C4-2B (cell line): ENCODE results near the gene ULK3.
A peak's percentile ranks its signal among the peaks of the same experiment; 100 is the strongest.

Experiments used
- H3K27ac ChIP-seq: fragments of 450-650 bp; 2 replicates; pipeline ENCODE4 v1.5.1; 2017
- ZFX ChIP-seq: fragments of 450-650 bp; IDR thresholded peaks from 2 replicates; pipeline ENCODE4 v1.6.1; 2017
- TF ChIP-seq, protein P1 (sequence below): fragments of 450-650 bp; conservative IDR thresholded peaks from 2 replicates; pipeline ENCODE4 v1.5.1; 2017; ENCODE audit warnings: mild to moderate bottlenecking

Gene ULK3

DNA sequence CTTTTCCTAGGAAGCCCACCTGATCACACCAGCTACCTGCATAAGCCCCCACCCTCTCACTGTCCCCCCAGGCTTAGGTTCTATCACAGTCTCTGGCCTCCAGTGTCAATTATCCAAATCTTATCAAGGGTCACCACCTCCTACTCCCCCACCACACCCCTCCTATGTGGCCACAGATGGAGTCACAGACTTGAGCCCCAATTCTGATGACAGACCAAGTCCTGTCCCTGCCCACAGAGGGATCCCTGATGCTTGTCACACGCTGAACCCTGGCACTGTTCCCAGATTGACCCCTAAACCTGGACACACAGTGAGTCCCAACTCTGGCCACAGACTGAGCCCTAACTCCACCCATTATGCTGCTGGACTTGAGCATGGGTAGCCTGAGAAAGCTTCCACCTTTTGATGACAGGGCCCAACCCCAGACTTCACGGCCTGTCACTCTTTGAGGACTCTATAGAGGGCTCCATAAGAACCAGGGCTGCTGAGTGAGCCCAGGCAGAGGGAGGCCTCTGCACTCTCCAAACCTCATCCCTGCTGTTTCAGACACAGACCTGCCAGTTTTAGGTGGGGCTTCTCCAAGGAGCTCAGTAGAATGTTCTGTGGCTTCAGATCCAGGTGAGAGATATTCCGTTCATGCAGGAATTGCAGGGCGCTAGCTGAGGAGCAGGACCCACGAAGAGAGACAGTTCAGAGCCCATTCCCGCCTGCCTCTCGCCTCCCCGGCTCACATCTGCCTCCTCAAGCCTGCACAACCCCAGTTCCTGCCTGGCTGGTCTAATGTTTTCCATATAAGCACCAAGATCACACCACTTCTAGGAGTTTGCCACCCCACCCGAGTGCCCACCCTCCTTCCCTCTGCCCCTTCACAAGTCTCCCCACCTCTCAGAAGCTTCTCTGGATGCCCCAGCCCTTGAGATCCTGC lies 1.8 kb downstream of the ULK3 start:
- H3K27ac ChIP-seq: peak overlapping the region; percentile 97
- TF ChIP-seq, protein P1, sequence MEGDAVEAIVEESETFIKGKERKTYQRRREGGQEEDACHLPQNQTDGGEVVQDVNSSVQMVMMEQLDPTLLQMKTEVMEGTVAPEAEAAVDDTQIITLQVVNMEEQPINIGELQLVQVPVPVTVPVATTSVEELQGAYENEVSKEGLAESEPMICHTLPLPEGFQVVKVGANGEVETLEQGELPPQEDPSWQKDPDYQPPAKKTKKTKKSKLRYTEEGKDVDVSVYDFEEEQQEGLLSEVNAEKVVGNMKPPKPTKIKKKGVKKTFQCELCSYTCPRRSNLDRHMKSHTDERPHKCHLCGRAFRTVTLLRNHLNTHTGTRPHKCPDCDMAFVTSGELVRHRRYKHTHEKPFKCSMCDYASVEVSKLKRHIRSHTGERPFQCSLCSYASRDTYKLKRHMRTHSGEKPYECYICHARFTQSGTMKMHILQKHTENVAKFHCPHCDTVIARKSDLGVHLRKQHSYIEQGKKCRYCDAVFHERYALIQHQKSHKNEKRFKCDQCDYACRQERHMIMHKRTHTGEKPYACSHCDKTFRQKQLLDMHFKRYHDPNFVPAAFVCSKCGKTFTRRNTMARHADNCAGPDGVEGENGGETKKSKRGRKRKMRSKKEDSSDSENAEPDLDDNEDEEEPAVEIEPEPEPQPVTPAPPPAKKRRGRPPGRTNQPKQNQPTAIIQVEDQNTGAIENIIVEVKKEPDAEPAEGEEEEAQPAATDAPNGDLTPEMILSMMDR: no peak
- TF ChIP-seq ZFX: no peak

DNA sequence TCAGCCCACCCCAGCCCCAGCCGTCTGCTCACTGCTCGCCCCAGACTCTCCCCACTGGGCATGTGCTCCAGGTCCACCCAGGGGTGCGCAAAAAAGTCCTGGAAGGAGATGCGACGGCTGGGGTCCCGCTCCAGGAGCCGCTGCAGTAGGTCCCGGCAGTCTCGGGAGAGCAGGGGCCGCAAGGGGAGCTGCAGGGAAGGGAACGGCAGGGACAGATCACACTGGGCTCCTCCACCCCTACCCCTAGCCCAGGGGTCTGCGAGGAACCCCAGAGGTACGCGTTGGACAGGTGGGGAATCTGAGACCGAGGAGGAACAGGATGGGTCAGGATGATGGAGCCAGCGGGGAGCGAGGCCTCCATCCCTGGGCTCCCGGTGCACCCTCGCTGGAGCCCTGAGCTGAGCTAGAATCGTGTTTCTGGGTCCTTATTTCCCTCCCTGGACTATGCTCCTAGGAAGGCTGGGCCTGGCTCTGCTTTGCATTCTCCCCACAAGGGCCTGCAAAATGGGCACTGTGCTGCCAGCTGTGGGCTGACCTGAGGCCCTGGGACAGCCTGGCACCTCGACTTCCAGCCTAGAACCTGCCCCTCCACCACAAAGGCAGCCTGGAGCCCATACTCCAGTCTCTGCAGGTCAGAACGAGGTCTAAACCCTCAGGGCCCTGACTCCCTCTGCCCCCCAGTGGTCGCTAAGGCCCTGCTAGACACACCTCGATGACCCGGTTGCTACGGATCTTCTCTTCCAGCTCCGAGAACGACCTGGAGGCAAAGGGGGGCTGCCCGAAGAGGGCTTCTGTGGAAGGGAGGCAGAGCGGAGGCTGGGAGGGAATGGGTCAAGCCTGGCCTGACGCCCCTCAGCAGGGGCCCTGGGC lies 3.2 kb downstream of the ULK3 start:
- TF ChIP-seq, protein P1: 0 out of 2 replicates have a peak, but pooled peaks have one; percentile 7
- TF ChIP-seq ZFX: no peak
- H3K27ac ChIP-seq: no peak overlapping the region

DNA sequence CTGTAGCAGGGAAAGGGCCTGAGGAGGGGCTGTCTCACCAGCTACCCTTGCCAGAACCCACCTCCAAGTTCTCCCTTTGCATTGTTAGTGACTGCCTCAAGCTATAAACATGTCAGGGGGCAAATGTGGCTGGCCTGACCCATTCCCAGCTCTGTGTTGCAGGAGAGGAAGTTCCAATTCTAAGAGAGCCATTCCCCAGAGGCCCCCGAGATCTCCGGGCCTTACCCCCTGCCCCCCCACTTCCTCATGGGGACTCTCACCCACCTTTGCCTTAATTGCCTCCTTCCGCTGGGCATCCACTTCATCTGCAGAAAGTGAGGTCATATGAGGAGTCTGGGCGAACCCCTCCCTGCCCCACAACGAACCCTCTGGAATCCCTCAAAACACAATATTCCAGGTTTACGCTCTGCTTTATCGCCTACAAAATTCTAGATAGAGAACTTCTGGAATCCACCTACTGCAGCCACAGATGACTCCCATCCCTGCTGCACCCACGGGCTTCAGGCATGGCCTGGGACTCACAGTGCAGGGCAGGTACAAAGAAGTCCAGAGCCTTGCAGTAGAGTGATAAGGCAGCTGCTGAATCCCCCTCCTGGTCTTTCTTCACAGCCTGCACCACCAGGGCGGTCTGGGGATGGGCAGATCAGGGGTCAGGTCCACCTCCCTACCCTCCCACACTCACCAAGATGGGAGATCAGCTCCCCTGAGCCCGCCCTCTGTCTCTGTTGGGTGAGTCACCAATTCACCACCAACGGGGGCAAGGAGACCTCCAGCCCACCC lies 4.0 kb downstream of the ULK3 start:
- TF ChIP-seq, protein P1: no peak
- TF ChIP-seq ZFX: no peak

DNA sequence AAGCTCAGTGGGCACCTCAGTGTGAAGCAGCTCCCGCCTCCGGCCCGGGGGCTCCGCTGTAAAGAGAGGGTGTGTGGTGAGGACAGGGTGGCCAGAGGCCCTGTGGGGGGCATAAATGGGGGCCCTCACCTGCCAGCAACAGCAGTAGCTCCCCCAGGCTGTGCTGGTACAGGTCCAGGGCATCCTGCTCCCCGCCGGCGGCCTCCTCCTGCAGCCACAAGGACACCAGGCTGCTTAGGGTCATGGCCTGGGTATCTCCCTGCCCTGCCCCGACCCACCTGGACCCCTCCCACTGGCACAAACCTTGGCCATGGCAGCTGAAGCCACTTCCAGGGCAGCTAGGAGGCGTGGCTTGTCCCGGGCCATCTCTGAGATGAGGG lies 4.8 kb downstream of the ULK3 start:
- no peak for TF ChIP-seq ZFX
- TF ChIP-seq, protein P1: no peak
- H3K27ac ChIP-seq: no peak overlapping the region

More for the DNA sequence above, 4.0 kb downstream of the ULK3 start:
- H3K27ac ChIP-seq: no peak overlapping the region

- H3K27ac ChIP-seq: no peak overlapping the region
- TF ChIP-seq, protein P1: no peak; the same call in 1 of the 2 replicates
- no peak for TF ChIP-seq ZFX
Observed at GRCh38 chr15:74837482-74838136, 5.3 kb downstream of the ULK3 start.

GRCh38 chr15:74836846-74837245 lies 6.1 kb downstream of the ULK3 start:
- H3K27ac ChIP-seq: no peak overlapping the region
- no peak for TF ChIP-seq ZFX
- TF ChIP-seq, protein P1: no peak
